ENCODE measurements around the gene RINL.

Gene RINL

GRCh38 chr19:38883286-38883685 is 5.2 kb upstream of the RINL start:
- no peak overlapping the region for H3K4me3 ChIP-seq (replicated peaks; ENCODE audit: low read depth, low read length)
- H3K27me3 ChIP-seq (replicated peaks; ENCODE audit: control insufficient read depth, insufficient read depth, low read length) = no peaks in the 10 kb centered on the region
- no peak for DNase-seq (ENCODE audit: extremely low read depth, insufficient read length)
- TF ChIP-seq, protein P1, sequence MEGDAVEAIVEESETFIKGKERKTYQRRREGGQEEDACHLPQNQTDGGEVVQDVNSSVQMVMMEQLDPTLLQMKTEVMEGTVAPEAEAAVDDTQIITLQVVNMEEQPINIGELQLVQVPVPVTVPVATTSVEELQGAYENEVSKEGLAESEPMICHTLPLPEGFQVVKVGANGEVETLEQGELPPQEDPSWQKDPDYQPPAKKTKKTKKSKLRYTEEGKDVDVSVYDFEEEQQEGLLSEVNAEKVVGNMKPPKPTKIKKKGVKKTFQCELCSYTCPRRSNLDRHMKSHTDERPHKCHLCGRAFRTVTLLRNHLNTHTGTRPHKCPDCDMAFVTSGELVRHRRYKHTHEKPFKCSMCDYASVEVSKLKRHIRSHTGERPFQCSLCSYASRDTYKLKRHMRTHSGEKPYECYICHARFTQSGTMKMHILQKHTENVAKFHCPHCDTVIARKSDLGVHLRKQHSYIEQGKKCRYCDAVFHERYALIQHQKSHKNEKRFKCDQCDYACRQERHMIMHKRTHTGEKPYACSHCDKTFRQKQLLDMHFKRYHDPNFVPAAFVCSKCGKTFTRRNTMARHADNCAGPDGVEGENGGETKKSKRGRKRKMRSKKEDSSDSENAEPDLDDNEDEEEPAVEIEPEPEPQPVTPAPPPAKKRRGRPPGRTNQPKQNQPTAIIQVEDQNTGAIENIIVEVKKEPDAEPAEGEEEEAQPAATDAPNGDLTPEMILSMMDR (IDR thresholded peaks at IDR 0.05; ENCODE audit: insufficient read depth, low read length, poor library complexity, severe bottlenecking) = no peak
- peaks cover 2% of the 10 kb centered on the region; the same call in 1 of the 2 replicates for H3K36me3 ChIP-seq (ENCODE audit: control insufficient read depth, insufficient read depth, low read length)

- H3K27me3 ChIP-seq (replicated peaks; ENCODE audit: control insufficient read depth, insufficient read depth, low read length) = no peaks in the 10 kb centered on the region
- DNase-seq (ENCODE audit: extremely low read depth, insufficient read length) = no peak
- H3K4me3 ChIP-seq (replicated peaks; ENCODE audit: low read depth, low read length) = no peak overlapping the region
- H3K36me3 ChIP-seq (ENCODE audit: control insufficient read depth, insufficient read depth, low read length) = peaks cover 2% of the 10 kb centered on the region; the same call in 1 of the 2 replicates
- TF ChIP-seq, protein P1 (IDR thresholded peaks at IDR 0.05; ENCODE audit: insufficient read depth, low read length, poor library complexity, severe bottlenecking) = no peak
Observed at GRCh38 chr19:38880882-38881609, 3.0 kb upstream of the RINL start.

DNA sequence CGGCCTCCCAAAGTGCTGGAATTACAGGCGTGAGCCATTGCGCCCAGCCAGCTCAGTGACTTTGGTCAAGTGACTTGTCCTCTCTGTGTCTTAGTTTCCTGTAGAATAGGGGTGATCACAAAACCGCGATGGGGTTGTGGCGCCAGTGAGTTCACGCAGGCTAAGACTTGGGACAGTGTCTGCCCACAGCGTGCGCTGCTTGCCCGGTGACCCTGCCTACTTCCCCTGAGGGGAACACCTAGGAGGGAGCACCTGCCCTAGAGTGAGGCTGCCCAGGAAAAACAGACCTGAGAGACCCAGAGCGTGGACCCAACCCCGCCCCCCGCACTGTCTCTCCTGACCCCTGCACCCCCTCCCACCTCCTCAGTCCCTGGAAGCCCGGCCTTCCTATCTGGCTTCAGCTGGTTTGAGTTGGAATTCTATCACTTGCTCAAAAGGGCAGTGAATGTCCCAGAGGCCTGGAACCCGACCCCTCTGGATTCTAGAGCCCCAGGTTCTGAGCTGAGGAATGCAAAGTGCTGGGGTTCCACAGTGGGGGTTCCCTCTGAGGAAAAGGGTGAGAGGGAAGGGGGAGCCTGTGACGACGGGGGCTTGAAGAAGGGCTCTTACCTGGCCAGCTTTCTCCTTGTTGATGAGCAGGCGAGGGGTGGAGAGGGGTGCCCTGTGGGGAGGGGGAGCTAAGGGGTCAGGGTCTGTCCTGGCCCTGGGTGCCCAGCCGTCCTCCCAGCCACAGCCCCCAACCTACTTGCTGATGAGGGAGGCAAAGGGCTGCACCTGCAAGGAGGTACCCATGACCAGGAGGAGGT is 2.2 kb upstream of the RINL start:
- H3K27me3 ChIP-seq (replicated peaks; ENCODE audit: control insufficient read depth, insufficient read depth, low read length) = no peaks in the 10 kb centered on the region
- DNase-seq (ENCODE audit: extremely low read depth, insufficient read length) = no peak
- no peak overlapping the region for H3K4me3 ChIP-seq (replicated peaks; ENCODE audit: low read depth, low read length)
- TF ChIP-seq, protein P1 (IDR thresholded peaks at IDR 0.05; ENCODE audit: insufficient read depth, low read length, poor library complexity, severe bottlenecking) = no peak
- H3K36me3 ChIP-seq (ENCODE audit: control insufficient read depth, insufficient read depth, low read length) = peaks cover 2% of the 10 kb centered on the region; the same call in 1 of the 2 replicates

DNA sequence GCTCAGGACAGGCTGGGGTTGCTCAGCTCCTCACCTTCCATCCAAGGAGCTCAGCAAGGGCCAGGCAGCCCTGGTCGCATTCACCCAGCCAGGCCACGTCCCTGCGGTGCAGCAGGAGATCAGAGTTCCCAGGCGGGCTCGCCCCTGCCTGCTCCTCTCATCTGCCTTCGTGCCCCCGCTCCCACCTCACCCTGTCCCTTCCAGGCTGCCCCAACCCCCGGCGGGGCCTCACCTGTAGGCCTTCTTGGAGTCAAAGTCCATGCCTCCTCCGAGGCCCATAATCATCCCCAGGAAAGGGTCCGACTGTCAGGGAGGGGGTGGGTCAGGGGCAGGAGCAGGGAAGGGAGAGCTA is 1.3 kb upstream of the RINL start:
- peaks cover 2% of the 10 kb centered on the region; the same call in 1 of the 2 replicates for H3K36me3 ChIP-seq (ENCODE audit: control insufficient read depth, insufficient read depth, low read length)
- H3K4me3 ChIP-seq (replicated peaks; ENCODE audit: low read depth, low read length) = no peak overlapping the region
- H3K27me3 ChIP-seq (replicated peaks; ENCODE audit: control insufficient read depth, insufficient read depth, low read length) = no peaks in the 10 kb centered on the region
- TF ChIP-seq, protein P1 (IDR thresholded peaks at IDR 0.05; ENCODE audit: insufficient read depth, low read length, poor library complexity, severe bottlenecking) = no peak
- no peak for DNase-seq (ENCODE audit: extremely low read depth, insufficient read length)

DNA sequence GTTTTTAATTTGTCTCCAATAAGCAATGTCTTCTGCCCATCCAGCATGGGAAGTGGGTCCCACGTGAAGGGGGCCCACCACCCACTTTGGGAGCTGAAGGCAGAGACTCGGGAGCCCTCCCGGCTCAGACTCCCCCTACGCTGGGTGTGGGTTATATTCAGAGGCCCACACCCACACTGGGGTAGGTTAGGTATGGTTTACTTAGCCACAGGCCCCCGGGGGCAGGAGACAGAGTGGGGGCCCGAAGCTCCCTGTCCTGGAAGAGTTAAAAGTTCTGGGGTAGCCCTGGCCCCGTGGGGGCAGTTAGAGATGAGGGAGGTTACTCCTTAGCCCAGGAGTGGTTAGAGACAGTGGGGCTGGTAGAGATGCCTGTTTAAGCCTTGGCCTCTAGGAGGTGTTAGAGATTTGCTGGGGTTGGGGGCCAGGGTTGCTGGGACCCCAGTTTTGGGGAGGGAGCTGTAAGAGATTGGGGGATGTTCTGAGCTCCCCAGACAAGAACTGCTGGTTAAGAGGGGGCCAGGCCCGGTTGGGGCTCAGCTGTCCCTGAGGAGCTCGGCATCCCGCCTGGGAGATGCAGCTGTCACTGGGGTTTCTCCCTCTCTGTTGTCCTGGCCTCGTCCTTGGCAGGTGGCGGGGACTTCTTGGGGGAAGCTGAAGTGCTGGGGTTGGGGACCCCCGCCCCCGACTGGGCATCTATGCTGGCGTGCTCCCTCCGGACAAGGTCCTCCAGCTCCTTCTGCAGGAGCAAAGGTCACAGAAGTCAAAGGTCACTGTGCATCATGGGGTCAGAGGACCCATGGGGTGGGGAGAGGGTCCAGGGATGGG is 712 bp upstream of the RINL start:
- TF ChIP-seq, protein P1 (IDR thresholded peaks at IDR 0.05; ENCODE audit: insufficient read depth, low read length, poor library complexity, severe bottlenecking) = no peak
- no peak for DNase-seq (ENCODE audit: extremely low read depth, insufficient read length)
- H3K4me3 ChIP-seq (replicated peaks; ENCODE audit: low read depth, low read length) = peak overlapping the region; percentile 72
- H3K27me3 ChIP-seq (replicated peaks; ENCODE audit: control insufficient read depth, insufficient read depth, low read length) = no peaks in the 10 kb centered on the region
- peaks cover 2% of the 10 kb centered on the region; the same call in 1 of the 2 replicates for H3K36me3 ChIP-seq (ENCODE audit: control insufficient read depth, insufficient read depth, low read length)
